Muscle layer of colon (tissue), 2 donors: ENCODE results near the gene GOLGA2.
A peak's percentile ranks its signal among the peaks of the same experiment; 100 is the strongest.

Source experiments
- H3K27ac ChIP-seq: one replicate; pipeline ENCODE4 v1.7.0; 2013; ENCODE audit warnings: low read depth, mild to moderate bottlenecking, low read length, moderate library complexity
- H3K27me3 ChIP-seq, 2 donors: one replicate each; pipeline ENCODE4 v1.7.0; 2013; ENCODE audit warnings: low read length in 2 of 2, mild to moderate bottlenecking in 2 of 2; ENCODE audit not compliant: insufficient read depth in 2 of 2, control insufficient read depth in 1 of 2
- H3K36me3 ChIP-seq: one replicate; pipeline ENCODE4 v1.7.0; 2013; ENCODE audit warnings: mild to moderate bottlenecking, low read length; ENCODE audit not compliant: insufficient read depth
- H3K4me1 ChIP-seq: one replicate; pipeline ENCODE4 v1.7.0; 2013; ENCODE audit warnings: mild to moderate bottlenecking, low read length; ENCODE audit not compliant: insufficient read depth
- H3K4me3 ChIP-seq, 2 donors: one replicate each; pipeline ENCODE4 v1.7.0; 2013; ENCODE audit warnings: low read length in 2 of 2, low read depth in 1 of 2, mild to moderate bottlenecking in 1 of 2, moderate library complexity in 1 of 2
- H3K9ac ChIP-seq: one replicate; pipeline ENCODE4 v1.7.0; 2013; ENCODE audit warnings: low read length
- H3K9me3 ChIP-seq: one replicate; pipeline ENCODE4 v1.7.0; 2013; ENCODE audit warnings: mild to moderate bottlenecking, low read length
- donor health status: abdominal sarcoma.
- donor health status: Adenocarcinoma of cecum.

Gene GOLGA2

GRCh38 chr9:128225770-128226411 is 49.9 kb downstream of the GOLGA2 start:
- Histone ChIP-seq H3K27ac (no peak overlapping the region), H3K27me3 (no peaks in the 10 kb centered on the region), H3K9me3 (no peaks in the 10 kb centered on the region), H3K4me1 (no peaks in the 10 kb centered on the region), H3K4me3 (no peak overlapping the region), H3K36me3 (no peaks in the 10 kb centered on the region), H3K9ac (no peak overlapping the region)

GRCh38 chr9:128224877-128225276 is 50.9 kb downstream of the GOLGA2 start:
- H3K9ac ChIP-seq: no peak overlapping the region
- H3K27ac ChIP-seq: no peak overlapping the region
- no peaks in the 10 kb centered on the region for H3K36me3 ChIP-seq
- no peaks in the 10 kb centered on the region for H3K9me3 ChIP-seq
- H3K4me1 ChIP-seq: no peaks in the 10 kb centered on the region
- no peak overlapping the region for H3K4me3 ChIP-seq
- no peaks in the 10 kb centered on the region for H3K27me3 ChIP-seq

- Histone ChIP-seq H3K36me3 (no peaks in the 10 kb centered on the region), H3K4me1 (peaks cover 9% of the 10 kb centered on the region), H3K9ac (no peak overlapping the region), H3K9me3 (no peaks in the 10 kb centered on the region), H3K27me3 (no peaks in the 10 kb centered on the region), H3K4me3 (no peak overlapping the region), H3K27ac (no peak overlapping the region)
Observed at GRCh38 chr9:128222880-128223670, 52.7 kb downstream of the GOLGA2 start.

GRCh38 chr9:128222026-128222425 is 53.8 kb downstream of the GOLGA2 start:
- Histone ChIP-seq H3K9me3 (no peaks in the 10 kb centered on the region), H3K9ac (no peak overlapping the region), H3K27me3 (no peaks in the 10 kb centered on the region), H3K4me3 (no peak overlapping the region), H3K4me1 (peaks cover 12% of the 10 kb centered on the region), H3K36me3 (no peaks in the 10 kb centered on the region), H3K27ac (no peak overlapping the region)

GRCh38 chr9:128219831-128220230 is 56.0 kb downstream of the GOLGA2 start:
- Histone ChIP-seq H3K36me3 (no peaks in the 10 kb centered on the region), H3K9me3 (no peaks in the 10 kb centered on the region), H3K4me3 (no peak overlapping the region), H3K27ac (no peak overlapping the region), H3K9ac (no peak overlapping the region), H3K27me3 (no peaks in the 10 kb centered on the region), H3K4me1 (peaks cover 18% of the 10 kb centered on the region)

- no peak overlapping the region for H3K9ac ChIP-seq
- no peaks in the 10 kb centered on the region for H3K9me3 ChIP-seq
- H3K4me1 ChIP-seq: peaks cover 18% of the 10 kb centered on the region
- H3K4me3 ChIP-seq: peak overlapping the region; percentile 31 to 56
- peak overlapping the region; percentile 45 for H3K27ac ChIP-seq
- H3K27me3 ChIP-seq: no peaks in the 10 kb centered on the region
- H3K36me3 ChIP-seq: no peaks in the 10 kb centered on the region
Observed at GRCh38 chr9:128218518-128219389, 57.1 kb downstream of the GOLGA2 start.

- H3K9ac ChIP-seq: no peak overlapping the region
- H3K4me3 ChIP-seq: peak overlapping the region; percentile 31 to 56
- no peaks in the 10 kb centered on the region for H3K36me3 ChIP-seq
- H3K4me1 ChIP-seq: peaks cover 18% of the 10 kb centered on the region
- peak overlapping the region; percentile 45 for H3K27ac ChIP-seq
- no peaks in the 10 kb centered on the region for H3K9me3 ChIP-seq
- no peaks in the 10 kb centered on the region for H3K27me3 ChIP-seq
Observed at GRCh38 chr9:128218172-128218517, 57.7 kb downstream of the GOLGA2 start.

GRCh38 chr9:128216781-128217553 is 58.8 kb downstream of the GOLGA2 start:
- H3K4me3 ChIP-seq: no peak overlapping the region
- H3K27ac ChIP-seq: peak overlapping the region; percentile 52
- no peak overlapping the region for H3K9ac ChIP-seq
- H3K9me3 ChIP-seq: no peaks in the 10 kb centered on the region
- peaks cover 18% of the 10 kb centered on the region for H3K4me1 ChIP-seq
- no peaks in the 10 kb centered on the region for H3K36me3 ChIP-seq
- H3K27me3 ChIP-seq: no peaks in the 10 kb centered on the region

GRCh38 chr9:128215491-128216409 is 60.1 kb downstream of the GOLGA2 start:
- no peak overlapping the region for H3K9ac ChIP-seq
- H3K9me3 ChIP-seq: no peaks in the 10 kb centered on the region
- H3K27me3 ChIP-seq: no peaks in the 10 kb centered on the region
- H3K4me3 ChIP-seq: no peak overlapping the region
- peak overlapping the region; percentile 52 for H3K27ac ChIP-seq
- H3K36me3 ChIP-seq: no peaks in the 10 kb centered on the region
- peaks cover 18% of the 10 kb centered on the region for H3K4me1 ChIP-seq
